ENCODE data around the gene CAMK2D. TPM values are rescaled to one million over a fixed set of nuclear protein-coding genes. Genes with fewer than 3 reads are reported as not detected.

CAMK2D gene
- total RNA-seq, 1 donor from 2014 or later = 38.1 TPM

DNA sequence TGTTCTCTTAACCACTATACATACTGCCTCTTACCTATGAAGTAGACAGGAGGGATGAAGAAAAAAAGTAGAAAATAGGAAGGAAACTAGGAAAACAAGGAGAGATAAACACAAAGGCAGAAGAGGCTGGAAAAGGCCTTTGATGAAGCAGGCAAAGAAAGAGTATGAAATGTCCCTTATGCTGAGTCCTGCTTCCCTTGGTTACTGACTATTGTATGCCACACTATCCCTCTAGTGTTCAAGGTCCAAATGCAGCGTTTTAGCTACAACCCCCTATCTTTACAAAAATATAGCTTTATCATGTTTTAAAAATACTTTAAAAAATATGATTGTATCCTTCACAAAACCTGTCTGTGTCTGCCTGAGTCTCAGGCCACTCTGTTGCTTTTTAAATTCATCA lies 233.1 kb downstream of the CAMK2D start:
- no peak for DNase-seq (ENCODE audit: low read depth in 2 of 2)

- no peak for DNase-seq (ENCODE audit: low read depth in 2 of 2)
These were observed 236.0 kb downstream of the CAMK2D start for GRCh38 chr4:113525521-113525920.

DNA sequence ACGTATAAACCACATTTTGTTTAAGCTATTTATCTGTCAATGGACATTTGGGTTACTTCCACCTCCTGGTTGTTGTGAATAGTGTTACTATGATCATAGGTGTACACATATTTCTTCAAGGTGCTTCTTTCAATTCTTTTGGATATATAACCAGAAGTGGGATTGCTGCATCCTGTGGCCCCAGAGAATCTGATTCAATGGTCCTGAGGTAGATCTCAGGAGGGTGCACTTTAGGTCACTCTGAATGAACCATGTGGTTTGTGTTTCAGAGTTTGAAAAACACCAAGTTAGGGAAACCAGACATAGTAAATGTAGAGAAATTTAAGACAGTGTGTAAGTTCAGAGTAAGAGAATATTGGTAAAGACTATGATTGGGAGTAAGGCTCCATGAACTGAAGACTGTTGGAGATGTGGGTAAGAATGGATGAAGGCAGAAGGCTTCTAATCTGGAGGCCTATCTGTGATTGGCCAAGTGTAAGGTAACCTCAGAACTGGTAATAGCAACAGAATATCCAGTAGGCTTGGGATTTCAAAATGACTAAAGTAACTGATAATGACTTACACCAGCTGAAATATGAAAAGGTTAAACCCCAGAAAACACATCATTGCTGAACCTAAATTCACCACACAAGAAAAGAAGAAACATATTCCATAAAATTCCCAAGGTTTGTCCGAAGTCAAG lies 236.9 kb downstream of the CAMK2D start:
- DNase-seq (ENCODE audit: low read depth in 2 of 2) = no peak

- DNase-seq (ENCODE audit: low read depth in 2 of 2) = no peak
These were observed 237.4 kb downstream of the CAMK2D start for GRCh38 chr4:113524096-113524495.

GRCh38 chr4:113522433-113522832 lies 239.1 kb downstream of the CAMK2D start:
- DNase-seq (ENCODE audit: low read depth in 2 of 2) = no peak

DNA sequence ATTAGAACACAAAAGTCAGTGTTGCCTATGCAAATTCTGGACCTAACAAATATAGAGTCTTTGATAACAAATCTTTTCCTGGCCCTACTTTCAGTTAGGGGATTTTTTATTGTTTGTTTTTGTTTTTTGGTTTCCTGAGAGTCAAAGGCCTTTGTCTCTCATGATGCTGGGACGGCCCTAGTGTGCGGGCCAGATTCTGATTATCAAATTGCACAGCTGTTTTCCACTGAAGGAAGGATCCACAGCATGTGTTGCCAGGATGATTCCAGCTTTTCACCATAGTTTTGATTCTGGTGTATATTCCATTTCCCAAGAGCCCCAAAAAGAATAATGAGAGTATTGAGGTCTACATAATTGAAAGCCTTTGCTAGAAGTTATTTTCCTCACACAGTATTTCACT lies 248.2 kb downstream of the CAMK2D start:
- peak in 1 of 2 donors; percentile 79 for DNase-seq (ENCODE audit: low read depth in 2 of 2)

DNA sequence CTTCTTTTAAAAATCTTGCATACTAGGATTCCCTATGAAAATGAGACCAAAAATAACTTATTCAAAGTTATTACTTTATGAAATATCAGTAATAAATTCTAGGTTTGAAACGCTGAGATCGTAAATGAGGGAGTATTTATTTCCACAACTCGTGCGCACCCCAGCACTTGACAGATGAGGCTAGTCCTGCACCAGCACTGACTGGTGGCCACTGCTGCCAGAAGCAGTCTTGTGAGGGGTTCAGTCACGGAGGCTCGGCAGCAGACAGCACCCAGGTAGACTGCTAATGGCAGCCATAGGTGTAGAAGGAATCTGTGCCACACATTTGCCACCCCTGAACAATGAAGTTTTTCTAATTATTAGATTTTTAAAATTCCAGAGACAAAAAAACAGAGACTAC lies 248.7 kb downstream of the CAMK2D start:
- no peak for DNase-seq (ENCODE audit: low read depth in 2 of 2)

DNA sequence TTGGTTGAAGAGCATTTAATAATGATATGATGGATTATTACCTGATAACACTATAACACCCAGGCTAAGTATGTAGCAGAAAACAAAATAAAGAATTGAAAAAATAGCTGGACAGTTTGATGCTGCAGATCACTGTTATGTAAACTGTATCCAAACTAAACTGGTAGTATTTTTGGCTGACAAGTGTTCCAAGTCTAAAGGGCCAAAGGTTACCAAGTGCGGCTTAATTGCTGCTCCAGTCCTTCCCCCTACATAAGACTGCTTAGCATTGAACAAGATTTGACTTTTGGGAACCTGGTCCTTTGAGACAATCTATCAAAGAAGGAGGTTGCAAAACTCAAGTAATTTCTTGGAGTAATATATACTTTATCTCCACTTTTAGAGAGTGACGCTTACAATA lies 249.6 kb downstream of the CAMK2D start:
- no peak for DNase-seq (ENCODE audit: low read depth in 2 of 2)

- DNase-seq (ENCODE audit: low read depth in 2 of 2) = no peak
These were observed 251.7 kb downstream of the CAMK2D start for GRCh38 chr4:113509851-113510250.

DNA sequence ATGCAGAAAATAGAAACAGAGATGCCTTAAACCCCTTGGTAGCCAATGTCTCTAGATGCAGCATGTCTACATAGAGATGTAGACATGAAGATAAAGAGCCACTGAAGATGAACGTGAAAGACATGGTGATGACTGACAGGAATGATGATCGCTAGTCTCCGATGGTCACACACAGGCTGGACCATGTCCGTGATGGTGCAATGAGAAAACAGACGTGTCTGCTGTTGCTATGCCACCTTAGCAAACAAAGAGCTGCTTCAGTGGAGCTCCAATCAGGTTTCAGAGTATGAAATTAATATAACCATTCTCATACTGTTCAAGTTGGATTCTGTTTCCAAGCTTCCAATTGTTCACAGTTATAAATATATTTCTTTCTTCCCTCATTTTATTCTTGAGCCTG lies 256.5 kb downstream of the CAMK2D start:
- no peak for DNase-seq (ENCODE audit: low read depth in 2 of 2)

DNA sequence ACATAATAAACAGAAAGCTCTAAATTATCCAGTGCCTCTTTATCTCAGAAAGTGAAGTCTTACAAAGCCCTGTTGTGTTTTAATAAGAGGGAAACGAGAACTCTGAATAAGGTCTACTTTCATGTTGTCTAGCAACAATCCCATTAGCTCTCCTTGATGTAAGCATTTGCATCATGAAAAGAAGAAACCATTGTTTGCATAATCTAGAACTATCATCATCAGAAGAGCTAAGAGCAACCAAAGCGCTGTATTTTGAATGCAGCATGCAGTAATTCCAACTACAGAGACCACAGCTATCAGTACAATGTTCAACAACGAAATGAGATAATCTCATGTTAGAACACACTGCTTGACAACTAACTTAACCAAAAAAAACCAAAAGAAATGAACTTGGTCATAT lies 257.1 kb downstream of the CAMK2D start:
- DNase-seq (ENCODE audit: low read depth in 2 of 2) = no peak

DNA sequence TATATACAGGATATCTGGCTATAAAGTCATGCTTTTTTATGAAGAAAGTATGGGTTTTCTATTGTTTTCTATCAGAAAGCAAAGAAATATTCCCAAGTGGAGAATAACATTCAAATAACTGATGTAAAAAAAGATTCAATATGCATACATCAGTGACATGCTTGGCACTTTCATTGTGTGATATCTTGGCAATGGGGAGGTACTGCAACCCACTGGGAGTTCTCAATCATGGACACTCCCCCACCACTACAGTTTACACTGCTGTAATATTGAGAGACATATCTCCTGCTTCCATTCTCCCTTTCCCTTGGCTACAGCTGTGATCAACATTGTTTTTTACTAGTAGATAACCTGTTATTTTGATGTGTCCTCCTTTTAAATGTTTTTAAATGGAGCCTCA lies 257.8 kb downstream of the CAMK2D start:
- DNase-seq (ENCODE audit: low read depth in 2 of 2) = no peak

GRCh38 chr4:113502906-113503305 lies 258.6 kb downstream of the CAMK2D start:
- DNase-seq (ENCODE audit: low read depth in 2 of 2) = no peak

DNA sequence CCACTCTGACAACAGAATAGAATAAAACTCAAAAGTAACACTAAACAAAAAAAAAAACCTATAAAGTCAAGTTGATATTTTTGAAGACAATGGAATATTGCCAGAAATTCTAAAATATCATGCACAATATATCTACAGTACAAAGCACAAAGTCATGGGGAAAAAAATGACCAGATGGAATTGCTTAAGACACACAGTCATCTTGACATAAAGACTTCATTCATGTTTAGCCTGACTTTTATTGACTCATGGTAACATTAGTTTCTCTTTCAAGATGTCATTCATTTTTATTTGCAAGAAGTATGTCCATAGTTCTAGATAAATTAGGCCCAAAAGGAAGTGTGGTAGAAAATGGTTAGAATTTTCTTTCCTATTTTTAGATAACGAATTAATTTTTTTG lies 259.1 kb downstream of the CAMK2D start:
- no peak for DNase-seq (ENCODE audit: low read depth in 2 of 2)

DNA sequence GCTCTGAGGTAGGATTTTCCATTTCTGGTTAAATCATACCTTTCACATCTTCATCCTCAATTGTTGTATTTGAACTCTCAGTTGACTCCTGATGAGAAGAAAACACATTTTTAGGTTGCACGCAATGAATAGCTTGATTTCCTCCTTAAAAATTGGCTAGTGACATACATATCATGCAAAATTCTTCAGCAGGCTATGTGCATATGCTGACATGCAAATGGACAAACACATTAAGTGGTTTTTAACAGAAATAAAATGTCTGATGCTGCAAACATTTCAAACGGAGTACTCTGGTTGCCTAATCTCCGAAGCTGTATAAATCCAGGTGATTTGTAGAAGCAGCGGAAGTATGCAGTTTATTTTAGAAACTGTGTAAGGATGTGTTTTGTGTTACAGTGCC lies 261.1 kb downstream of the CAMK2D start:
- no peak for DNase-seq (ENCODE audit: low read depth in 2 of 2)

GRCh38 chr4:113499696-113500095 lies 261.8 kb downstream of the CAMK2D start:
- peak in 1 of 2 donors; percentile 45 for DNase-seq (ENCODE audit: low read depth in 2 of 2)

DNA sequence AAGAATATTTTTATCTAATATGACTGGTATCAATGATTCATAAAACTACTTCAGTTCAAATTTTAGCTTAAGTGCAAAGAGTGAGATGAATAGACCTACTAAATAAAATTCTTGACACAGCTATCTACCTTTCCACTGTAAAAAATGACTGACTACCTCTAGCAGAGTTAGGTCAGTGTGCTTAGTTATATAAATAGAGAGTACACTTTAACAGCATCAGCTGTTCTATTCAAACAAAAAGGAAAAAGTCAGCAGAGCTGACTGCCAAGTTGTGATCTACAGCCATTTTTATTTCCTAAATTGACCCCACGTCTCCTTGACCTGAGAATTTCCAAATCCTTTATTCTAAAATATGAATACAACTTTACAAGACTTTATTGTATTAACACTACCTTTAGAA lies 262.4 kb downstream of the CAMK2D start:
- peak in 1 of 2 donors; percentile 3 for DNase-seq (ENCODE audit: low read depth in 2 of 2)

DNA sequence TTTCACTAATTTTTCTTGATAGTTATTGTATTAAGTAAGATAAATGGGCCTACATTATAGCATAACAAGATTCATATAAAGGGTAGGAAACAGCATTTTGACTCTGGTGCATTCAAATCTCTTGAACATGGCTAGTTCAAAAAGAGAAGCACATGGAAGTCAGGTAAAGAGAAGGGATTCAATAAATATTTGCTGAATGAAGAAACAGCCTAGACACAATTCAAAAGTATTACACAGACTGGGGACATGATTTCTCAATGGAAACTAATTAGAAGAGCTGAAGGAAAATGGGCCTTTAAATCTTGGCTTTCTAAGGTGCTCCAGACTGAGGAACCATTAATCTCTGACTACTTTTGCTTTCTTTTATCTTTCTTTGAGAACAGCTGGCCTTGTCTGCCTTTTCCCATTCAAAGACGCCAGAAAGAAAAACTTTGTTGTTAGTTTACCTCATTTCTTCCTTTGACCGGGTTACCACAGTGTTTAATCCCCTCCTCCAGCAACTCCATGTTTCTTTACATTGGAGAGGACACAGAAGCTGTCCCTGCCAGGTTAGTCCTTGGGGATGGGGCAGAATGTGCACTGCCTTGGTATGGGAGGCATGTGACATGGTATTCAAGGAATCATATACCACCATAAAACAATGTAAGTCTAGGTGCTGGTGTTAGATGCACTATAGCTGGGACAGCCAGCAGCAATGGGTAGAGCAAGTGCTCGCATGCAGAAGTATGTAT lies 264.2 kb downstream of the CAMK2D start:
- no peak for DNase-seq (ENCODE audit: low read depth in 2 of 2)

DNA sequence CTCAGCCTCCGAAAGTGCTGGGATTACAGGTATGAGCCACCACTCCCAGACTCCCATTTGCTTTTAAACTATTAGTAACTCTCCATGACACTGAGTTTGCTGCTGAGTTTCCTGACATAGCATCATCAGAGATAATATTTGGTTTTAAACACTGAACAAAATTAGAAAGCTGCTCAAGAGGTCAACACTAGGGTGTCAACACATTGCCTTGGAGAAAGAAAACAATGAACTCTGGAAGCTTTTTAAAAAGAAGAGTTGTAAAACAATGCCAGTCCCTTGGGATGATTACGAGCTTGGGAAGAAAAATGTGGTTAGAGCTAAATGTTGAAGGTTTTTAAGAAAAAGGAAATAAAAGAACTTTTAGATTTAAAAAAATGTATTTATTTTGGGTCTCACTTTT lies 264.8 kb downstream of the CAMK2D start:
- no peak for DNase-seq (ENCODE audit: low read depth in 2 of 2)

- no peak for DNase-seq (ENCODE audit: low read depth in 2 of 2)
These were observed 265.7 kb downstream of the CAMK2D start for GRCh38 chr4:113495790-113496189.

GRCh38 chr4:113483131-113483530 lies 278.4 kb downstream of the CAMK2D start:
- DNase-seq (ENCODE audit: low read depth in 2 of 2) = no peak

- no peak for DNase-seq (ENCODE audit: low read depth in 2 of 2)
These were observed 279.2 kb downstream of the CAMK2D start for GRCh38 chr4:113482325-113482724.

- DNase-seq (ENCODE audit: low read depth in 2 of 2) = no peak
These were observed 279.7 kb downstream of the CAMK2D start for GRCh38 chr4:113481820-113482219.
